T-helper 2 cell treated with Interferon-gamma antibody and Interleukin-4, amounts not matched to agents 5 μg/mL and 100 μg/mL, for 36 hours (primary cell): ENCODE results near the gene EMSY.
A peak's percentile ranks its signal among the peaks of the same experiment; 100 is the strongest.
"Not testable (repeated sequence)": the region's sequence is repeated elsewhere in the genome, so short reads cannot be mapped to it uniquely, and the experiment has no call there.

ENCODE experiments used
- DNase-seq: peaks from one replicate; pipeline ENCODE4 v3.0.0; 2021; ENCODE audit warnings: low spot score
- H3K27ac Mint-ChIP-seq: one replicate; pipeline ENCODE4 v1.8.0; 2021; ENCODE audit warnings: mild to moderate bottlenecking, mixed read lengths
- H3K27me3 Mint-ChIP-seq: one replicate; pipeline ENCODE4 v1.8.0; 2021; ENCODE audit warnings: low read depth, mixed read lengths
- H3K36me3 Mint-ChIP-seq: one replicate; pipeline ENCODE4 v1.8.0; 2021; ENCODE audit warnings: low read depth, mixed read lengths
- H3K4me1 Mint-ChIP-seq: one replicate; pipeline ENCODE4 v1.8.0; 2021; ENCODE audit warnings: low read depth, mixed read lengths
- H3K4me3 Mint-ChIP-seq: one replicate; pipeline ENCODE4 v1.8.0; 2022; ENCODE audit warnings: mild to moderate bottlenecking, moderate library complexity, mixed read lengths
- H3K9me3 Mint-ChIP-seq: one replicate; pipeline ENCODE4 v1.8.0; 2021; ENCODE audit warnings: mixed read lengths

EMSY gene

GRCh38 chr11:76557466-76557865, 112.6 kb downstream of the EMSY start:
- Mint-ChIP-seq H3K4me3 (no peak overlapping the region), H3K36me3 (peaks cover 7% of the 10 kb centered on the region), H3K9me3 (peaks cover 4% of the 10 kb centered on the region), H3K4me1 (peaks cover 25% of the 10 kb centered on the region), H3K27me3 (no peaks in the 10 kb centered on the region), H3K27ac (no peak overlapping the region)
- DNase-seq: no peak

GRCh38 chr11:76558473-76558872, 113.7 kb downstream of the EMSY start:
- Mint-ChIP-seq H3K9me3 (peaks cover 4% of the 10 kb centered on the region), H3K36me3 (no peaks in the 10 kb centered on the region), H3K27me3 (no peaks in the 10 kb centered on the region), H3K4me1 (peaks cover 16% of the 10 kb centered on the region), H3K27ac (no peak overlapping the region), H3K4me3 (no peak overlapping the region)
- DNase-seq: no peak

GRCh38 chr11:76558891-76559290, 114.1 kb downstream of the EMSY start:
- H3K27ac Mint-ChIP-seq: no peak overlapping the region
- peaks cover 4% of the 10 kb centered on the region for H3K9me3 Mint-ChIP-seq
- no peak overlapping the region for H3K4me3 Mint-ChIP-seq
- no peaks in the 10 kb centered on the region for H3K36me3 Mint-ChIP-seq
- H3K4me1 Mint-ChIP-seq: peaks cover 16% of the 10 kb centered on the region
- DNase-seq: no peak
- H3K27me3 Mint-ChIP-seq: no peaks in the 10 kb centered on the region

GRCh38 chr11:76559346-76559745, 114.5 kb downstream of the EMSY start:
- Mint-ChIP-seq H3K27me3 (no peaks in the 10 kb centered on the region), H3K36me3 (peaks cover 2% of the 10 kb centered on the region), H3K4me3 (no peak overlapping the region), H3K4me1 (peaks cover 17% of the 10 kb centered on the region), H3K27ac (peak overlapping the region; percentile 7), H3K9me3 (peaks cover 7% of the 10 kb centered on the region)
- no peak for DNase-seq

GRCh38 chr11:76560219-76560618, 115.4 kb downstream of the EMSY start:
- Mint-ChIP-seq H3K4me1 (peaks cover 21% of the 10 kb centered on the region), H3K27me3 (no peaks in the 10 kb centered on the region), H3K36me3 (peaks cover 7% of the 10 kb centered on the region), H3K4me3 (no peak overlapping the region), H3K27ac (peak overlapping the region; percentile 47), H3K9me3 (peaks cover 14% of the 10 kb centered on the region)
- DNase-seq: peak; percentile 18

GRCh38 chr11:76561245-76561644, 116.4 kb downstream of the EMSY start:
- no peak overlapping the region for H3K27ac Mint-ChIP-seq

GRCh38 chr11:76562541-76562940, 117.7 kb downstream of the EMSY start:
- no peak overlapping the region for H3K27ac Mint-ChIP-seq
- no peaks in the 10 kb centered on the region for H3K27me3 Mint-ChIP-seq
- peaks cover 12% of the 10 kb centered on the region for H3K9me3 Mint-ChIP-seq
- H3K4me1 Mint-ChIP-seq: peaks cover 34% of the 10 kb centered on the region
- DNase-seq: no peak
- no peak overlapping the region for H3K4me3 Mint-ChIP-seq
- H3K36me3 Mint-ChIP-seq: peaks cover 7% of the 10 kb centered on the region

More at GRCh38 chr11:76561245-76561644, 116.4 kb downstream of the EMSY start:
- H3K4me3 Mint-ChIP-seq: no peak overlapping the region
- DNase-seq: no peak
- no peaks in the 10 kb centered on the region for H3K27me3 Mint-ChIP-seq
- peaks cover 14% of the 10 kb centered on the region for H3K9me3 Mint-ChIP-seq
- peaks cover 26% of the 10 kb centered on the region for H3K4me1 Mint-ChIP-seq
- peaks cover 7% of the 10 kb centered on the region for H3K36me3 Mint-ChIP-seq

- Mint-ChIP-seq H3K4me3 (no peak overlapping the region), H3K9me3 (peaks cover 17% of the 10 kb centered on the region), H3K27me3 (no peaks in the 10 kb centered on the region), H3K4me1 (peaks cover 43% of the 10 kb centered on the region), H3K36me3 (peaks cover 11% of the 10 kb centered on the region), H3K27ac (no peak overlapping the region)
- DNase-seq: no peak
Measured at GRCh38 chr11:76564364-76564763, 119.5 kb downstream of the EMSY start.

- Mint-ChIP-seq H3K36me3 (peaks cover 16% of the 10 kb centered on the region), H3K27ac (peak overlapping the region; percentile 82), H3K4me1 (peaks cover 44% of the 10 kb centered on the region)
Measured at GRCh38 chr11:76566811-76567210, 122.0 kb downstream of the EMSY start.

GRCh38 chr11:76567261-76567660, 122.4 kb downstream of the EMSY start:
- peaks cover 18% of the 10 kb centered on the region for H3K9me3 Mint-ChIP-seq
- no peaks in the 10 kb centered on the region for H3K27me3 Mint-ChIP-seq
- peaks cover 43% of the 10 kb centered on the region for H3K4me1 Mint-ChIP-seq
- H3K4me3 Mint-ChIP-seq: no peak overlapping the region
- DNase-seq: no peak
- no peak overlapping the region for H3K27ac Mint-ChIP-seq
- H3K36me3 Mint-ChIP-seq: peaks cover 16% of the 10 kb centered on the region

More at GRCh38 chr11:76566811-76567210, 122.0 kb downstream of the EMSY start:
- Mint-ChIP-seq H3K27me3 (no peaks in the 10 kb centered on the region), H3K4me3 (peak overlapping the region; percentile 22), H3K9me3 (peaks cover 18% of the 10 kb centered on the region)
- no peak for DNase-seq

- peaks cover 16% of the 10 kb centered on the region for H3K36me3 Mint-ChIP-seq
- peaks cover 18% of the 10 kb centered on the region for H3K9me3 Mint-ChIP-seq
- peak overlapping the region; percentile 59 for H3K4me3 Mint-ChIP-seq
- peak; percentile 42 for DNase-seq
- no peaks in the 10 kb centered on the region for H3K27me3 Mint-ChIP-seq
- H3K27ac Mint-ChIP-seq: peak overlapping the region; percentile 88
- H3K4me1 Mint-ChIP-seq: peaks cover 47% of the 10 kb centered on the region
Measured at GRCh38 chr11:76568139-76568538, 123.3 kb downstream of the EMSY start.

- H3K27me3 Mint-ChIP-seq: no peaks in the 10 kb centered on the region
- peak overlapping the region; percentile 59 for H3K4me3 Mint-ChIP-seq
- peaks cover 51% of the 10 kb centered on the region for H3K4me1 Mint-ChIP-seq
- peak overlapping the region; percentile 9 for H3K27ac Mint-ChIP-seq
- H3K36me3 Mint-ChIP-seq: peaks cover 18% of the 10 kb centered on the region
- H3K9me3 Mint-ChIP-seq: peaks cover 18% of the 10 kb centered on the region
- DNase-seq: no peak
Measured at GRCh38 chr11:76568621-76569020, 123.8 kb downstream of the EMSY start.

- DNase-seq, H3K4me3 Mint-ChIP-seq, H3K9me3 Mint-ChIP-seq, H3K27ac Mint-ChIP-seq, H3K27me3 Mint-ChIP-seq: not testable (repeated sequence)
- peaks cover 50% of the 10 kb centered on the region for H3K4me1 Mint-ChIP-seq
- H3K36me3 Mint-ChIP-seq: peaks cover 17% of the 10 kb centered on the region
Measured at GRCh38 chr11:76572181-76572875, 127.5 kb downstream of the EMSY start.

GRCh38 chr11:76574406-76574805, 129.6 kb downstream of the EMSY start:
- no peak overlapping the region for H3K4me3 Mint-ChIP-seq
- H3K36me3 Mint-ChIP-seq: peaks cover 12% of the 10 kb centered on the region
- DNase-seq: no peak
- peaks cover under 1% of the 10 kb centered on the region for H3K9me3 Mint-ChIP-seq
- H3K27me3 Mint-ChIP-seq: no peaks in the 10 kb centered on the region
- H3K27ac Mint-ChIP-seq: no peak overlapping the region
- peaks cover 38% of the 10 kb centered on the region for H3K4me1 Mint-ChIP-seq

- no peaks in the 10 kb centered on the region for H3K9me3 Mint-ChIP-seq
Measured at GRCh38 chr11:76574879-76575278, 130.1 kb downstream of the EMSY start.

More at GRCh38 chr11:76574879-76575278, 130.1 kb downstream of the EMSY start:
- peaks cover 38% of the 10 kb centered on the region for H3K4me1 Mint-ChIP-seq
- H3K27me3 Mint-ChIP-seq: no peaks in the 10 kb centered on the region
- no peak overlapping the region for H3K27ac Mint-ChIP-seq
- DNase-seq: no peak
- no peak overlapping the region for H3K4me3 Mint-ChIP-seq
- peaks cover 12% of the 10 kb centered on the region for H3K36me3 Mint-ChIP-seq
